ENCODE results near the gene DPP6.

DNA sequence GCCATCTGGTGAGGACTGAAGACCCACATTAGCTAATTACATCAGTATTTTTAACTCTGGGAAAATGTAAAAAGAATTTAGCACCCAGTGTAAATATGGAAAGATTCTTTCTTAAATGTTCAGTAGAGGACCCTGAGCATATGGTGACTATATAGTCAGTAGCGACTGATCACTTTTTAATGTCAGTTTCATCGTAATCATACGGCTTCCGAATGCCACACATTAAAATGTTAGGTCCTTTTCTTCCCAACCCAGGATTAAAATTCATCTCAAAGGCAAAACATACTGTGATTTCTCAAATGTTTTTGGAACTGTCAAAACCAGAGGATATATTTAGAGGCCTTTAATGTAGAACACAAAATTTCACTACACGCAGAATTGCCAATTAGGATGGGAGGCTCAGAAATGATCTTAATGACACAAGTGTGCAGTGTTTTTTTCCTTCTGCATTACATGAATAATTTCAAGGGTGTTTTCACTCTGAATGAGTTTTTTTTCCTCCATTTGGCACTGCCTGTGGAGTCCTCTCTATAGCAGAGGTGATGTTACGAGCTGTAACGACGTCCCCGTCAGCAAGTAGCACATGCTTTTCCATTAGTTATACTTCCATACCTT, 568.0 kb downstream of the DPP6 start:
- TF ChIP-seq POLR2AphosphoS5 (IDR thresholded peaks at IDR 0.05) (no peak), CTCF (IDR thresholded peaks at IDR 0.05) (no peak)

Data from transverse colon (tissue), 4 donors.